NCI-H1092 treated with DMSO at 0.1 percent for 48 hours (cell line): ENCODE results near the gene UNC5B.

ENCODE experiments used
- DNase-seq: peaks from one replicate; lab custom pipeline; 2025; lab: John Stamatoyannopoulos, UW

The UNC5B gene

GRCh38 chr10:71319800-71320392 is 107.5 kb downstream of the UNC5B start:
- no peak for DNase-seq

GRCh38 chr10:71320592-71320991 is 108.2 kb downstream of the UNC5B start:
- DNase-seq: no peak

GRCh38 chr10:71321386-71321785 is 109.0 kb downstream of the UNC5B start:
- no peak for DNase-seq

GRCh38 chr10:71323407-71323806 is 111.0 kb downstream of the UNC5B start:
- DNase-seq: no peak

- no peak for DNase-seq
Measured at GRCh38 chr10:71324743-71325142, 112.4 kb downstream of the UNC5B start.

- no peak for DNase-seq
Measured at GRCh38 chr10:71325267-71325666, 112.9 kb downstream of the UNC5B start.

GRCh38 chr10:71326464-71326881 is 114.1 kb downstream of the UNC5B start:
- DNase-seq: peak; percentile 94

GRCh38 chr10:71330789-71331404 is 118.5 kb downstream of the UNC5B start:
- no peak for DNase-seq

GRCh38 chr10:71331736-71332135 is 119.4 kb downstream of the UNC5B start:
- DNase-seq: peak; percentile 28

- no peak for DNase-seq
Measured at GRCh38 chr10:71332466-71332865, 120.1 kb downstream of the UNC5B start.

GRCh38 chr10:71333129-71333887 is 120.9 kb downstream of the UNC5B start:
- DNase-seq: no peak

- peak; percentile 12 for DNase-seq
Measured at GRCh38 chr10:71334221-71334791, 121.9 kb downstream of the UNC5B start.

- no peak for DNase-seq
Measured at GRCh38 chr10:71335173-71335708, 122.9 kb downstream of the UNC5B start.

- no peak for DNase-seq
Measured at GRCh38 chr10:71336632-71337031, 124.3 kb downstream of the UNC5B start.

- no peak for DNase-seq
Measured at GRCh38 chr10:71337219-71337701, 124.9 kb downstream of the UNC5B start.

- DNase-seq: no peak
Measured at GRCh38 chr10:71338728-71339495, 126.5 kb downstream of the UNC5B start.

GRCh38 chr10:71339796-71340589 is 127.6 kb downstream of the UNC5B start:
- DNase-seq: no peak

GRCh38 chr10:71342573-71343391 is 130.4 kb downstream of the UNC5B start:
- DNase-seq: no peak

- no peak for DNase-seq
Measured at GRCh38 chr10:71343392-71343773, 131.0 kb downstream of the UNC5B start.
